ENCODE measurements around the gene SPNS2.

The SPNS2 gene

GRCh38 chr17:4504188-4504587, 5.5 kb downstream of the SPNS2 start:
- no peak for DNase-seq

GRCh38 chr17:4505187-4505586, 6.5 kb downstream of the SPNS2 start:
- no peak for DNase-seq

GRCh38 chr17:4506175-4506813, 7.6 kb downstream of the SPNS2 start:
- no peak for DNase-seq

GRCh38 chr17:4506892-4507291, 8.2 kb downstream of the SPNS2 start:
- DNase-seq = no peak

GRCh38 chr17:4507361-4508111, 8.9 kb downstream of the SPNS2 start:
- no peak for DNase-seq

- no peak for DNase-seq
These were observed 9.5 kb downstream of the SPNS2 start for GRCh38 chr17:4508207-4508606.

- DNase-seq = no peak
These were observed 10.7 kb downstream of the SPNS2 start for GRCh38 chr17:4509401-4509800.

- DNase-seq = no peak
These were observed 11.4 kb downstream of the SPNS2 start for GRCh38 chr17:4509923-4510617.

- DNase-seq = no peak
These were observed 11.9 kb downstream of the SPNS2 start for GRCh38 chr17:4510618-4510941.

GRCh38 chr17:4511199-4511932, 12.7 kb downstream of the SPNS2 start:
- DNase-seq = no peak

GRCh38 chr17:4512156-4513112, 13.8 kb downstream of the SPNS2 start:
- no peak for DNase-seq

GRCh38 chr17:4513113-4514032, 14.7 kb downstream of the SPNS2 start:
- DNase-seq = no peak

GRCh38 chr17:4514206-4514605, 15.5 kb downstream of the SPNS2 start:
- no peak for DNase-seq

- no peak for DNase-seq
These were observed 16.1 kb downstream of the SPNS2 start for GRCh38 chr17:4514779-4515178.

- no peak for DNase-seq
These were observed 16.8 kb downstream of the SPNS2 start for GRCh38 chr17:4515501-4515900.

GRCh38 chr17:4516735-4517134, 18.1 kb downstream of the SPNS2 start:
- DNase-seq = no peak

- DNase-seq = no peak
These were observed 20.2 kb downstream of the SPNS2 start for GRCh38 chr17:4518901-4519300.

- DNase-seq = no peak
These were observed 20.7 kb downstream of the SPNS2 start for GRCh38 chr17:4519361-4519788.

GRCh38 chr17:4520060-4520893, 21.6 kb downstream of the SPNS2 start:
- no peak for DNase-seq
